ENCODE measurements around the gene BBS1. TPM values are rescaled to one million over a fixed set of nuclear protein-coding genes. Genes with fewer than 3 reads are reported as not detected.
"Not testable (repeated sequence)": the region's sequence is repeated elsewhere in the genome, so short reads cannot be mapped to it uniquely, and the experiment has no call there.

BBS1 gene
- total RNA-seq, 3 donors from 2014 or later = 51.5 to 79.5 (median 63.8) TPM

DNA sequence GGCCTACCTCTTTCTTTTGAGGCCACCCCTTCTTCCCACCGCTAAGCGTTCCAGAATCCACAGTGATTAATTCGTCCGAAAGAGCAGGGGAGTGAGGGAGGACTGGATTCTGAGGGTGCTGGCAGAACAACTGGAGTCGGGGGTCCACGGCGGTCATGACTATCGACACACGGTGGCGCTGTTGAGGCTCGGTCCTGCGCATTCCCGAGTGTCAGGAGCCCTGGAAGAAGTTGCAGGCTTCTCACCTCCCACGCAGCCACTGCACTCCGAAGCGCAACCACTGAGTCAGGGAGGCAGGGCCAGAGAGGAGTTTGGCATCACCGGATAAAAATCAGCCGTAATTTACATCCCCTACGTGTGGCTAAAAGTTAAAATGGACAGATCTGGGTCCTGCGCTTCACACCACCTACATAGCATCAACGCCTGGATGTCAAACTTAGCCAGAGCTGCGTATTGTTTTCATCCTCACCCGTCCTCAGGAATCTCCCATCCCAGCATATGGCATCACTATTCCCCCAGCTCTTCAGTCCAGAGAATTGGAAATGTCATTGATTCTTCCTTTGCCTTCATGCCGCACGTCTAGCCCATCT lies 68.7 kb downstream of the BBS1 start:
- H3K27me3 ChIP-seq = no peaks in the 10 kb centered on the region
- DNase-seq (ENCODE audit: low spot score in 2 of 2) = peak; percentile 54 to 77
- no peaks in the 10 kb centered on the region for H3K36me3 ChIP-seq
- intact Hi-C loops (cut with DNase I; ENCODE audit: low total_unique reads) = loop anchor here (10.0 kb wide), 1 partner anchor 106 kb away; no protein-coding TSS in a partner anchor
- TF ChIP-seq POLR2A (IDR thresholded peaks at IDR 0.05) = no peak
- peak in 1 of 3 donors; percentile 18 for TF ChIP-seq POLR2AphosphoS5 (IDR thresholded peaks at IDR 0.05)
- TF ChIP-seq, protein P1, sequence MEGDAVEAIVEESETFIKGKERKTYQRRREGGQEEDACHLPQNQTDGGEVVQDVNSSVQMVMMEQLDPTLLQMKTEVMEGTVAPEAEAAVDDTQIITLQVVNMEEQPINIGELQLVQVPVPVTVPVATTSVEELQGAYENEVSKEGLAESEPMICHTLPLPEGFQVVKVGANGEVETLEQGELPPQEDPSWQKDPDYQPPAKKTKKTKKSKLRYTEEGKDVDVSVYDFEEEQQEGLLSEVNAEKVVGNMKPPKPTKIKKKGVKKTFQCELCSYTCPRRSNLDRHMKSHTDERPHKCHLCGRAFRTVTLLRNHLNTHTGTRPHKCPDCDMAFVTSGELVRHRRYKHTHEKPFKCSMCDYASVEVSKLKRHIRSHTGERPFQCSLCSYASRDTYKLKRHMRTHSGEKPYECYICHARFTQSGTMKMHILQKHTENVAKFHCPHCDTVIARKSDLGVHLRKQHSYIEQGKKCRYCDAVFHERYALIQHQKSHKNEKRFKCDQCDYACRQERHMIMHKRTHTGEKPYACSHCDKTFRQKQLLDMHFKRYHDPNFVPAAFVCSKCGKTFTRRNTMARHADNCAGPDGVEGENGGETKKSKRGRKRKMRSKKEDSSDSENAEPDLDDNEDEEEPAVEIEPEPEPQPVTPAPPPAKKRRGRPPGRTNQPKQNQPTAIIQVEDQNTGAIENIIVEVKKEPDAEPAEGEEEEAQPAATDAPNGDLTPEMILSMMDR (IDR thresholded peaks at IDR 0.05) = peak; percentile 62 to 89 (median 79)
- no peak overlapping the region for H3K27ac ChIP-seq
- H3K4me3 ChIP-seq = peak overlapping the region in 1 of 3 donors; percentile 29
- no peaks in the 10 kb centered on the region for H3K9me3 ChIP-seq
- H3K4me1 ChIP-seq = no peaks in the 10 kb centered on the region

- intact Hi-C loops (cut with DNase I; ENCODE audit: low total_unique reads) = no loop called here
- no peak for DNase-seq (ENCODE audit: low spot score in 2 of 2)
- H3K27me3 ChIP-seq = no peaks in the 10 kb centered on the region
- no peaks in the 10 kb centered on the region for H3K36me3 ChIP-seq
- no peaks in the 10 kb centered on the region for H3K9me3 ChIP-seq
- no peaks in the 10 kb centered on the region for H3K4me1 ChIP-seq
- no peak overlapping the region for H3K4me3 ChIP-seq
- no peak overlapping the region for H3K27ac ChIP-seq
- TF ChIP-seq POLR2A (IDR thresholded peaks at IDR 0.05) (no peak), POLR2AphosphoS5 (IDR thresholded peaks at IDR 0.05) (no peak)
- TF ChIP-seq, protein P1 (IDR thresholded peaks at IDR 0.05) = no peak
Observed at GRCh38 chr11:66580803-66581202, 70.4 kb downstream of the BBS1 start.

DNA sequence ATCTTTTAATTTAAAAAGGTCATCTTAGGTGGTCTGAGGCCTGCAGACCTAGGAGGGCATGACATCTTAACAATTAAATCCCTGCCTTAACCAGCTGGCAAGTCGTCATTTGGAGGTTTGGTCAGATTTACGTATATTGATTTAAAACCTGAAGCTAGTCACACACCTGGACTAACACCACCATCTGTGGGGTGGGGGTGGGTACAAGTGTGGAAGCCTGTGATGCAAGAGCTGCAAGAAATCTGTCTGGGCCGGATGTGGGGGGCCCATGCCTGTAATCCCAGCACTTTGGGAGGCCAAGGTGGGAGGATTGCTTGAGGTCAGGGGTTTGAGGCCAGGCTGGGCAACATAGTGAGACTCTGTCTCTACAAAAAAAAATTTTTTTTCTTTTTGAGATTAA lies 70.8 kb downstream of the BBS1 start:
- Histone ChIP-seq H3K27me3 (no peaks in the 10 kb centered on the region), H3K27ac (no peak overlapping the region), H3K4me1 (no peaks in the 10 kb centered on the region), H3K9me3 (no peaks in the 10 kb centered on the region), H3K4me3 (no peak overlapping the region), H3K36me3 (no peaks in the 10 kb centered on the region)
- DNase-seq (ENCODE audit: low spot score in 2 of 2) = no peak
- intact Hi-C loops (cut with DNase I; ENCODE audit: low total_unique reads) = no loop called here
- TF ChIP-seq, protein P1 (IDR thresholded peaks at IDR 0.05) = no peak
- TF ChIP-seq POLR2AphosphoS5 (IDR thresholded peaks at IDR 0.05) (no peak), POLR2A (IDR thresholded peaks at IDR 0.05) (no peak)

DNA sequence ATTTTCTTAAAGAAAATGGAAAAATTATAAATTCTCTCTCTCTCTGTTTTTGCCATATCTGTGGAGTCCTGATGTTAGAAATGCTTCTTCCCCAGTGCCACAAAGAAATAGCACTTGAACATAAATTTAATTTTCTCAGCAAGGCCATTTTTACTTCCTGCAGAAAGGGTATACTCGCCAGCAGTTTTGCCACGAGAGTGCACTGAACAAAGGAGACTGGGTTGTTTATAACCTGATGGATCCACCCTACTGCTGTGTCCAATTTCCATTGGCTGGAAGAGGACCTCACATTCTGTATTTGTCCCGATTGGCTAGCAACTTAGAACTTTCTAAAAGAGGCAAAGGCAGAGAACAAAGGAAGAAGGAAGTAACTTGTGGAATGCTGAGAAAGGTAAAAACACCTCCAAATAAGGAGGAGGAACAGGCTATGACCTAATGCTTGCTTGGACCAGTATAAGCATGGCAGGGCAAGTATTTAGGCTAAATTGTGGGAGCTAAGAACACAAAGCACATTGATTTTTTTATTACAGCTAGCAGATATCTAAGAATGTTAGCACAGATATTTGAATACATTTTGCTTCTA lies 72.2 kb downstream of the BBS1 start:
- H3K4me3 ChIP-seq; H3K36me3 ChIP-seq; intact Hi-C loops (cut with DNase I; ENCODE audit: low total_unique reads); H3K4me1 ChIP-seq; H3K9me3 ChIP-seq; H3K27ac ChIP-seq; H3K27me3 ChIP-seq; DNase-seq (ENCODE audit: low spot score in 2 of 2): not testable (repeated sequence)

Other genes starting within 250 kb of the BBS1 start
- gene RAB1B, start 242.0 kb upstream of the BBS1 start, total RNA-seq = 10 to 100 TPM; 87.2 to 99.4 (median 98.2) TPM
- under 1 TPM in 1 of 3 donors, not detected in 2; 0.48 TPM for gene CNIH2, start 232.5 kb upstream of the BBS1 start, total RNA-seq
- gene YIF1A, start 221.5 kb upstream of the BBS1 start, total RNA-seq = 10 to 100 TPM; 56.8 to 61.4 (median 57.7) TPM
- 1 to 10 TPM in 1 of 3 donors, under 1 TPM in 2; 0.16 to 1.6 (median 0.33) TPM for gene TMEM151A, start 218.7 kb upstream of the BBS1 start, total RNA-seq
- 10 to 100 TPM; 17.3 to 69.1 (median 24.9) TPM for gene CD248, start 193.6 kb upstream of the BBS1 start, total RNA-seq
- gene RIN1, start 174.2 kb upstream of the BBS1 start, total RNA-seq = 1 to 10 TPM; 3.2 to 6.6 (median 5.2) TPM
- gene BRMS1, start 165.5 kb upstream of the BBS1 start, total RNA-seq = 10 to 100 TPM; 52.0 to 61.6 (median 54.3) TPM
- 10 to 100 TPM; 20.0 to 35.4 (median 30.1) TPM for gene B4GAT1, start 163.0 kb upstream of the BBS1 start, total RNA-seq
- 1 to 10 TPM; 4.9 to 7.5 (median 6.4) TPM for gene SLC29A2, start 138.9 kb upstream of the BBS1 start, total RNA-seq
- not detected for gene NPAS4, start 89.6 kb upstream of the BBS1 start, total RNA-seq
- 10 to 100 TPM; 33.1 to 42.3 (median 36.8) TPM for gene MRPL11, start 71.8 kb upstream of the BBS1 start, total RNA-seq
- 10 to 100 TPM; 16.0 to 20.0 (median 18.6) TPM for gene PELI3, start 43.7 kb upstream of the BBS1 start, total RNA-seq
- gene DPP3, start 30.2 kb upstream of the BBS1 start, total RNA-seq = 10 to 100 TPM; 16.5 to 24.3 (median 16.7) TPM
- gene ZDHHC24, start 35.4 kb downstream of the BBS1 start, total RNA-seq = 10 to 100 TPM; 12.9 to 20.0 (median 14.1) TPM
- gene ACTN3, start 36.3 kb downstream of the BBS1 start, total RNA-seq = under 1 TPM in 2 of 3 donors, not detected in 1; under 0.01 to 0.16 TPM
- gene CTSF, start 58.0 kb downstream of the BBS1 start, total RNA-seq = 100 to 1,000 TPM in 2 of 3 donors, 10 to 100 TPM in 1; 98.6 to 149 (median 116) TPM
- gene CCDC87, start 82.4 kb downstream of the BBS1 start, total RNA-seq = under 1 TPM in 1 of 3 donors, not detected in 2; 0.15 TPM
- gene CCS, start 82.5 kb downstream of the BBS1 start, total RNA-seq = 10 to 100 TPM; 27.5 to 44.2 (median 33.1) TPM
- 10 to 100 TPM; 42.6 to 55.0 (median 54.6) TPM for gene RBM14, start 106.0 kb downstream of the BBS1 start, total RNA-seq
- gene RBM4, start 128.1 kb downstream of the BBS1 start, total RNA-seq = 10 to 100 TPM; 73.9 to 98.3 (median 81.0) TPM
- 10 to 100 TPM; 14.9 to 43.8 (median 25.9) TPM for gene RBM4B, start 167.3 kb downstream of the BBS1 start, total RNA-seq
- 10 to 100 TPM in 2 of 3 donors, 1 to 10 TPM in 1; 1.1 to 28.7 (median 27.2) TPM for gene SPTBN2, start 218.6 kb downstream of the BBS1 start, total RNA-seq

All from breast epithelium (tissue), 4 donors.